ENCODE results near the gene DPH7.
"Not testable (repeated sequence)": the region's sequence is repeated elsewhere in the genome, so short reads cannot be mapped to it uniquely, and the experiment has no call there.

Gene DPH7

DNA sequence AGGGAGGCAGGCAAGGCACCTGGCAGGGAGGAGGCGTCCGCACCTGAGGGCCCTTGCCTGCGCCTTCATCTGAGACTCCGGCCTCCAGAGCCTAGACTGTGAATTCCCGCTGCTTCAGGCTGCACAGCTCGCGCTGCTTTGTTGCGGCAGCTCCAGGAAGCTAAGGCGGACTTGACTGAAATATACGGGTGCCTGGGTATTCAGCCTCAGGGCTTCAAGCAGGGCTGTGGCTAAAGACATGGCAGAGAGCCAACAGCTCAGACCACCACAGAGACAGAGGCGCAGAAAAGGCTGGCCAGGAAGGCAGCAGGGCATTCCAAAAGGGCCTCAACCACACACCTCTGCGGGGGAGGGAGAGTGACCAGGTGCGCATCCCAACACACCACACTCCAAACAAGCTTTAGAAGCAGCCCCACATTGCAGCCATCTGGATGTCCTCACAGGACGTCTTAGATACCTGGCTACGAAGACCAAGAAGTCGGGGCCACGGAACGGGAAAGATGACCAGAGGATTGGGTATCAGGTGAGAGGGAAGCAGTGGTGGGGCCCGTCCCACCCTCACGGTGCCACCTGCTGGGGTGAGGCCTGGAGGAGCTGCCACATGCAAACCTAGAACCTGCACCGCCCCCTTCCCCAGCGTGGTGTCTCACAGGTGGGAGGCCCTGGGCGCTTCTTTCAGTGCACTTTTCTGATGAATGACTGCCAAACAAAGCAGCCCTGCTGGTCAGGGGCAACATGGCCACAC lies 1.7 kb upstream of the DPH7 start:
- no peak for DNase-seq
- TF ChIP-seq GATA1 (IDR thresholded peaks at IDR 0.05; ENCODE audit: low read depth, low read length) (no peak), POLR2A (IDR thresholded peaks at IDR 0.05; ENCODE audit: low read length) (no peak)

DNA sequence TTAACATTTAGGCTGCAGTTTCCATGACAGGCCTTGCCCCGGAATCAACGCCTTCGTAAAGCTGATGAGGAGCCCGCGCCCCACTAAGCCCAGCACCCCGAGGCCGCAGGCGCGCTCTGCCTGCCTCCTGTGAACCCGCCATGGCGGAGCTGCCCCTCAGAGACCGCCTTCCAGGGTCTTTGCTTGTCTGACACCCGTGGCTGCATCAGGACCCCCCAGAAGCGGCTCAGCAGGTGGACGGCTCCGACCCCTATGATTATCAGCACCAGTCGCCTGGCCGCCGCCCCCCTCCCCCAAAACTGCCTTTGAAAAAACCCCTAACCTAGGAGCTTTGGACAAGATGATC lies 507 bp upstream of the DPH7 start:
- no peak for TF ChIP-seq GATA1 (IDR thresholded peaks at IDR 0.05; ENCODE audit: low read depth, low read length)
- no peak for TF ChIP-seq POLR2A (IDR thresholded peaks at IDR 0.05; ENCODE audit: low read length)
- DNase-seq: no peak

DNA sequence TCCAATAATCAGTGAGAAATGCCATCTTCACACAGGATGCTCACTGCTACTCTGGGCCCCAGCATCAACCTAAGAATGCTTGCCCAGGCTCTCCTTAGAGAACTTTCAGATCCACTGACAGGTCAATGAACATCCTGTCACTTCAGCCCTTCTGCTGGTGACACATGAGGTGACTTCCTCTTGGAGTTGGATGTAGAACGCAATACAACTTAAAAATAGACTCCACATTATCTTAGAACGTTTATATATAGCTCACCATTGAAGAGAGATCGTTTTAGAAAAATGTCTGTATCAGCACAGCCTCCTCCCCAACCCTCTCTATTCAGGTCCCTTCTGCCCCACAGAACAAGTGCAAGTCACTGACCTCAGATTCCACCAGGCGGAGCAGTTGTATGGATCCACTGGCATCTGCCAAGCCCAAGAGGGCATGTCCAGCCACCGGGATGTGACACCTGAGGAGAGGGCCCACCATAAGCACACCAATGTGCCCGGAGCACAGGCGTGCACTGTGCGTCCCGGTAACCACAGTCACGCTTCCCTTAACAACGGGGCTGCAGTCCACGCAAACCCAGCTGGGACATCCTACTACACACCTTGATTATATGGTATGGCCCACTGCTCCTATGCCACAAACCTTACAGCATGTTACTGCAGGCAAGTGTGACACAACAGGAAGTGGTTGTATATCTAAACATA lies 2.9 kb downstream of the DPH7 start:
- TF ChIP-seq GATA1 (IDR thresholded peaks at IDR 0.05; ENCODE audit: low read depth, low read length): no peak
- TF ChIP-seq POLR2A (IDR thresholded peaks at IDR 0.05; ENCODE audit: low read length): no peak
- peak in 1 of 2 experiments; percentile 57 for DNase-seq

DNA sequence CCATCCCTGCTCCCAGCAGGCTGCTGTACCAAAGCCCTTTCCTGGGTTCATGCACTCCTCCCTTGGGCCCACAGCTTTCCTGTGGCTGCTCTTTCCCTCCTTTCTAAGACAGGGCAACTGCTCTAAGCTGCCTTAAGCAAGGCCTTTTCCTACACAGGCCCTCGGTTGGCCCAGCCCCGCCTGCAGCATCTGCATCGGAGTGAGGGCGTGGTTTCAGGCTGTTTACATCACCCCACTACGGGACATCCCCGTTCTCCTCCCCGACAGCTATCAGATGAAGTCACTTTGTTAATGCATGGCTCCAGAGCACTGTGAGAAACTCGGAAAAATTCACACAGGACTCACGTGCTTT lies 3.4 kb downstream of the DPH7 start:
- peak; percentile 78 to 91 for DNase-seq

DNA sequence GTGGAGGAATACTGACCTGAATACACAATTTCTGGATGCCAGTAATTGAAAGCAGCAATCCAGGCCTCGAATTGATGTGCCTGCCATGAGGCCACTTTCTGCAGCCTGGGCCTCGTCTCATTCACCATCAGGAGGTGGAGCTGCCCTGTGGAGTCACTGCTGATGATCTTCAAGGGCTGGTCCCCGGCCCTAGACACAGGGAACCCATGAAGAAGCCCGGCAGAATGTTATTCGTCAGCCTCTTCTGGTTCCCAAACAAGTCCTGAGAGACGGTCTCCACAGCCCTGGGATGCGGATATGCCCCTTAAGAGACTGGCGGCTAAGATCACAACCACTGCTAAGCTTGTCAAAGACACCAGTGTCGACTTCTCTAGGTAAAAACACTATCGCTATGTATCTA lies 4.5 kb downstream of the DPH7 start:
- no peak for DNase-seq
- no peak for TF ChIP-seq GATA1 (IDR thresholded peaks at IDR 0.05; ENCODE audit: low read depth, low read length)
- TF ChIP-seq POLR2A (IDR thresholded peaks at IDR 0.05; ENCODE audit: low read length): no peak

More for the DNA sequence above, 3.4 kb downstream of the DPH7 start:
- no peak for TF ChIP-seq GATA1 (IDR thresholded peaks at IDR 0.05; ENCODE audit: low read depth, low read length)
- no peak for TF ChIP-seq POLR2A (IDR thresholded peaks at IDR 0.05; ENCODE audit: low read length)

DNA sequence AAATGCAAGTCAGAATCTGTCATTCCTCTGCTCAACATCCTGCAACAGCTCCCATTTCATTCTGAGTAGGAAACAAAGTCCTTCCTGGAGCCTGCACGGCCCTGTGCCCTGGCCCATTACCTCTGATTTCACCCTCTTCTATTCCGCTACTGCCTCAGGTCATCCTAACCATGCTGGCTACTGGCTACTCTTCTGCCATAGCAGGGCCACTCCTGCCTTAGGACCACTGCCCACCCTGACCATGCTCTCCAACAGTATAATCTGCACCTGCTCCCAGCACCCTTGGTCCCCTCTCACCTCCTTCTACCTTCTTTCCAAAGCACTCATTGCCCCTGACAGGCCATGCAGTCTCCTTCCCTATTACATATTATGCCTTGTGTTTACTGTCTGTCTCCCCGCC lies 8.2 kb downstream of the DPH7 start:
- TF ChIP-seq GATA1 (IDR thresholded peaks at IDR 0.05; ENCODE audit: low read depth, low read length) (no peak), POLR2A (IDR thresholded peaks at IDR 0.05; ENCODE audit: low read length) (no peak)
- DNase-seq: no peak

DNA sequence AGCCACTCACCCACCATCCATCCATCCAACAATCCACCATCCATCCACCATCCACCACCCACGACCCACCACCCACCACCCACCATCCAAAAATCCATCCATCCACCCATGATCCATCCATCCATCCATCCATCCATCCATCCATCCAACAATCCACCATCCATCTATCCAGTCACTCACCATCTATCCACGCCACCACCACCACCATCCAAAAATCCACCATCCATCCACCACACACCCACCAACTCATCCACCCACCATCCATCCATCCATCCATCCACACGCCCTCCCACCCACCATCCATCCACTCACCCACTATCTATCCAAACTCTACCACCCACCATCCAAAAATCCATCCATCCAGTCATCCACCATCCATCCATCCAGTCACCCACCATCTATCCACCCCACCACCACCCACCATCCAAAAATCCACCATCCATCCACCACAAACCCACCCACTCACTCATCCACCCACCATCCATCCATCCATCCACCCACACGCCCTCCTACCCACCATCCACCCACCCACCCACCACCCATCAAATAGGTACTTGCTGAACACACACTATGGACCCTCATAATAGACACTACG lies 9.0 kb downstream of the DPH7 start:
- TF ChIP-seq POLR2A (IDR thresholded peaks at IDR 0.05; ENCODE audit: low read length) (no peak), GATA1 (IDR thresholded peaks at IDR 0.05; ENCODE audit: low read depth, low read length) (no peak)
- DNase-seq: no peak

DNA sequence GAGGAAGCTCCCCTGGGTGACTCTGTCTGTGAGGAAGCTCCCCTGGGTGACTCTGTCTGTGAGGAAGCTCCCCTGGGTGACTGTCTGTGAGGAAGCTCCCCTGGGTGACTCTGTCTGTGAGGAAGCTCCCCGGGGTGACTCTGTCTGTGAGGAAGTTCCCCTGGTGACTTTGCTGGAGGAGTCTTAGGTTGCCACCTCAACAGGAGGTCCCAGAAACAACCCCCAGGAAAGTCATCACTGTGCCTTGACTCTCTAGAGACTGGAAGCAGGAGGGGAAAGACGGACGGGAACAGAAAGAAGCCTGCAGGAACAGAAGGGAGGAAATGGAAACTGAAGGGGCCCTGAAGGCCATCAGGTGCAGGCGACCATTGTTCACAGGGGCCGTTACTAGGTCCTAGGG lies 10.3 kb downstream of the DPH7 start:
- not testable (repeated sequence) for DNase-seq

DNA sequence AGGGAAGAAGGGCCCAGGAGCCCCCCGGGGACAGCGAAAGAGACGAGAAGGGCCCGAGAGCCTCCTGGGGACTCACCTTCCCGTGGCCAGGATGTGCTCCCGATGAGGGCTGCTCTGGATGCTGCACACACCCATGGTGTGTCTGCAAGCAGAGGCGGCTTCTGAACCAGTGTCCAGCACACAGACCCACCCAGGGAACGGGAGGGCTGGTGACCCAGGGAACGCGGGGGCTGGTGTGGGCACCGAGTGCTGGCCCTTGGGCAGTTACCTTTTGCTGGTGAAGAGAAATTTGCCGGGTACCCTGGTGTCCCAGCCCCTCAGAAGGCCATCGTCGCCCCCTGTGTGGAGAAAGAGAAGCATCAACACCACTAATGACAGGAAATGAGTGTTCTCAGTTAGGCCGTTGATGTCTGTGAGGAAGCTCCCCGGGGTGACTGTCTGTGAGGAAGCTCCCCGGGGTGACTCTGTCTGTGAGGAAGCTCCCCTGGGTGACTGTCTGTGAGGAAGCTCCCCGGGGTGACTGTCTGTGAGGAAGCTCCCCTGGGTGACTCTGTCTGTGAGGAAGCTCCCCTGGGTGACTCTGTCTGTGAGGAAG lies 13.8 kb downstream of the DPH7 start:
- no peak for DNase-seq
- no peak for TF ChIP-seq POLR2A (IDR thresholded peaks at IDR 0.05; ENCODE audit: low read length)
- no peak for TF ChIP-seq GATA1 (IDR thresholded peaks at IDR 0.05; ENCODE audit: low read depth, low read length)

DNA sequence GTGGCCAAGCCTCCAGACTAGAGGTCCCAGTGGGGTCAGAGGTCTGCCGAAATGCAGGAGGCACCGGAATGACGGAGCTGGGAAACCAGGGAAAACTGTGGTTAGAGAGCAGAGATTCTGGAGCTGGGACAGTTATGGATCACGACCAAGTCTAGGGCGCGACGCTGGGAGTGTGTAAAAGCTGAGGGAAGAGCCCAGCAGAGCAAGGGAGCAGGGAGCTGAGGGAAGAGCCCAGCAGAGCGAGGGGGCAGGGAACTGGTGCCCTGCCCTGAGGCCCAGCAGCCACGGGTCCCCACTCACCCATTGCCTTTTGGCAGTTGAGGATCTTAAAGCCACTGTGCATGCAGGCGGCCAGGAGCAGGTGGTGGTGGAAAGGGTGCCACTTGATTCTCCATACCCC lies 14.6 kb downstream of the DPH7 start:
- DNase-seq: no peak
- TF ChIP-seq GATA1 (IDR thresholded peaks at IDR 0.05; ENCODE audit: low read depth, low read length) (no peak), POLR2A (IDR thresholded peaks at IDR 0.05; ENCODE audit: low read length) (no peak)

DNA sequence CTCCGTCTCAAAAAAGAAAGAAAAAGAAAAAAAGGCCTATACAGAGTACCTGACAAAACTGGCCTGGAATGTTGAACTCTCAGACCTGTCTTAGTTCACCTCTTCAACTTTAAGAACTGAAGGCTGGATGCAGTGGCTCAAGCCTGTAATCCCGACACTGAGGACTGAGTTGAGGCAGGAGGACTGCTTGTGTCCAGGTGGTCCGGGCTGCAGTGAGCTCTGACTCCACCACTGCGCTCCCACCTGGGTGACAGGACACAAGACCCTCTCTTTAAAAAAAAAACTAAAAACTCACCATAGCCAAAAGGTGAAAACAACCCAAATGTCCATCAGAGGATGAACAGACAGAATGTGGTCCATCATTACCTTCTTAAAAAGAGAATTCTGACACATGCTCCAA lies 20.6 kb downstream of the DPH7 start:
- TF ChIP-seq POLR2A (IDR thresholded peaks at IDR 0.05; ENCODE audit: low read length) (no peak), GATA1 (IDR thresholded peaks at IDR 0.05; ENCODE audit: low read depth, low read length) (no peak)
- DNase-seq: no peak

DNA sequence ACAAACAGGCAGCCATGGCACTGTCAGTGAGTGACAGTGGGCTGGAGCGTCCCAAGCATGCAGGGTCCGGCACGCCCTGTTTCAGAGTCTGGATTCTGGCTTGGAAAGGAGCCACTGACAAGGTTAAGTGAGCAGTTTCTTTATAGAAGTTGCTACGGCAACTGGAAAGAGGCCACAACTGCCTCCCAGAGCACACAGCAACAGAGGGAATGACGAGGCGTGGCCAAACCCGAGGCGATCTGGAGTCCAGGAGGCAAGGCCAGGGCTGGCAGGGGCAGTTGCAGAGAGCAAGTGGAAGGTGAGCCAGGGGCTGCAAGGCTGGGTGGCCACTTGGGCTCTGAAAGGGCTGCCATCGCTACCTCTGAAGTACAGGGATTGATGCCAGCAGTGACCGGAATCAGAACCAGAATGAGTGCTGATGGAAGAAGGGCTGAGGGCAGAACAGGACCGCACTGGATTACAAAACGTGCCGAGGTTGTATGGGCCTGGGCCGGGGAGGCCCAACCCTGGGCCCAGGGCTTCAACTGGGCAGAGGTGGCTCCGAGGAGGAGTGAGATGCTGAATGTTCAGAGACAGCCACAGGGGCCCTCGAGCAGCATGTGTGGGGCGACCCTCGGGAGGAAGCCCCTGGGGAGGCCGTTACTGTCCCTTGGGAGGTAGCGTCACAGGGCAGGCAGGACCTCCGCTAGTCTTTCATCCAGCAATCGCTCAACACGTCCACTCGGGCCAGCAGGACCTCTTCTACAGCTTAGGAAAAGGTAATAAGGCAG lies 22.5 kb downstream of the DPH7 start:
- TF ChIP-seq GATA1 (IDR thresholded peaks at IDR 0.05; ENCODE audit: low read depth, low read length) (no peak), POLR2A (IDR thresholded peaks at IDR 0.05; ENCODE audit: low read length) (no peak)
- DNase-seq: no peak

DNA sequence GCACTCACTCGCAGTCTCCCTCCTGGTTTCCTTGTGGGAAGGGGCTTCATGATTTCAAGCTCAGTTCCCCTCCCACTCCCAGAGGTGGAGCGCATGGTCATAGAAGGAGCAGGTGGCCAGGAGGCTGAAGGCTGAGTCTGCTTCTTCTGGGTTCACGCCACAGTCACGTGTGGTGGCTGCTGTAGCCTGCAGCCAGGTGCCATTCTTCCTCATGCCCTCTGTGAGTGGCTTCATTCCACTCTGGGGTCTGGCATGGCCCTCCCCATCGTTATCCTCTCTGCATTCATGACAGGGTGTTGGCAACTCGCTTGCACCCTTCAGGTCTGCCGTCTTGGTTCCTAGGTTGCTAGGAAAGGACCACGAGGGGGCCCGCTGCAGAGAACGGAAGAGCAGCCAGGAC lies 23.5 kb downstream of the DPH7 start:
- DNase-seq: no peak
- TF ChIP-seq POLR2A (IDR thresholded peaks at IDR 0.05; ENCODE audit: low read length) (no peak), GATA1 (IDR thresholded peaks at IDR 0.05; ENCODE audit: low read depth, low read length) (no peak)

DNA sequence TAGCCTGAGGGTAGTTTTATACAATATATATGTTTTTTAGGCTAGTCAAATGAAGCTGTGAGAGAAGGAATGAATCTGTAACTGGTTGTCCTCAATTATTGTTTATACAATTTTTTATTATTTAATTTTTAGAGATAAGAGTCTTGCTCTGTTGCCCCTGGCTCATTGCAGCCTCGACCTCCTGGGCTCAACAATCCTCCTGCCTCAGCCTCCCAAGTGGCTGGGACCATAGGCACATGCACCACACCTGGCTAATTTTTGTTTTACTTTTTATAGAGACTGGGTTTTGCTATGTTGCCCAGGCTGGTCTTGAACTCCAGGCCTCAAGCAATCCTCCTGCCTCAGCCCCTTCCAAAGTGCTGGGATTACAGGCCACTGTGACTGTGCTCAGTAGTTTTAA lies 24.4 kb downstream of the DPH7 start:
- TF ChIP-seq POLR2A (IDR thresholded peaks at IDR 0.05; ENCODE audit: low read length) (no peak), GATA1 (IDR thresholded peaks at IDR 0.05; ENCODE audit: low read depth, low read length) (no peak)
- no peak for DNase-seq

DNA sequence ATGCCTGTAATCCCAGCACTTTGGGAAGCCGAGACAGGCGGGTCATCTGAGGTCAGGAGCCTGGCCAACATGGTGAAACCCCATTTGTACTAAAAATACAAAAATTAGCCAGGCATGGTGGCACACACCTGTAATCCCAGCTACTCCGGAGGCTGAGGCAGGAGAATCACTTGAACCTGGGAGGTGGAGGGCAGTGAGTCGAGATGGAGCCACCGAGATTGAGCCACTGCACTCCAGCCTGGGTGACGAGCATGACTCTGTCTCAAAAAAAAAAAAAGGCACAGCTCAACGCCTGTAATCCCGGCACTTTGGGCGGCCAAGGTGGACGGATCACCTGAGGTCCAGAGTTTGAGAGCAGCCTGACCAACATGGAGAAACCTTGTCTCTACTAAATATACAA lies 25.1 kb downstream of the DPH7 start:
- not testable (repeated sequence) for DNase-seq

All from erythroblast (primary cell).